MCF 10A (cell line): ENCODE results near the gene PAPPA2. TPM values are rescaled to one million over a fixed set of nuclear protein-coding genes. Genes with fewer than 3 reads are reported as not detected.

Source experiments
- BruUV-seq: library from RNA; stranded (reverse); fragments of 400-500 nt; replicated peaks from 2 replicates; lab custom pipeline; 2021; lab: Mats Ljungman, UMichigan
- CTCF ChIA-PET: fragments of 300-600 bp; sonication (Branson Sonifier 250); formaldehyde crosslinking; extraction: SDS; loops from one replicate; lab custom pipeline; 2021; ENCODE audit warnings: antibody characterized with exemption, inconsistent platforms; lab: Yijun Ruan, JAX
- POLR2A ChIA-PET: fragments of 300-600, 350-650 bp; sonication (Branson Sonifier 250); formaldehyde crosslinking; extraction: SDS; loops from one replicate; lab custom pipeline; 2020; ENCODE audit warnings: antibody characterized with exemption, inconsistent platforms; lab: Yijun Ruan, JAX
- DNase-seq: peaks from one replicate; pipeline ENCODE4 v3.0.0-alpha.2; 2018; ENCODE audit not compliant: unreplicated experiment
- H3K27ac Mint-ChIP-seq: one replicate; pipeline ENCODE4 v1.8.0; 2022; ENCODE audit warnings: mild to moderate bottlenecking, low read depth, mixed read lengths; ENCODE audit not compliant: unreplicated experiment
- H3K27me3 Mint-ChIP-seq: one replicate; pipeline ENCODE4 v1.8.0; 2022; ENCODE audit warnings: mixed read lengths; ENCODE audit not compliant: insufficient read depth, unreplicated experiment
- H3K36me3 Mint-ChIP-seq: one replicate; pipeline ENCODE4 v1.8.0; 2022; ENCODE audit warnings: mild to moderate bottlenecking, moderate library complexity, mixed read lengths; ENCODE audit not compliant: insufficient read depth, unreplicated experiment
- H3K4me1 Mint-ChIP-seq: one replicate; pipeline ENCODE4 v1.8.0; 2022; ENCODE audit warnings: mixed read lengths; ENCODE audit not compliant: insufficient read depth, unreplicated experiment
- H3K4me3 Mint-ChIP-seq: one replicate; pipeline ENCODE4 v1.8.0; 2022; ENCODE audit warnings: mild to moderate bottlenecking, moderate library complexity, mixed read lengths; ENCODE audit not compliant: unreplicated experiment
- H3K9me3 Mint-ChIP-seq: one replicate; pipeline ENCODE4 v1.8.0; 2022; ENCODE audit warnings: mixed read lengths; ENCODE audit not compliant: unreplicated experiment
- intact Hi-C: fragments of 100-400 bp; cut with micrococcal nuclease; formaldehyde crosslinking; loops from 2 replicates; pipeline ENCODE4 v1.14.1; 2022
- total RNA-seq: library from RNA; stranded (reverse); gene quantifications from 2 replicates; pipeline ENCODE4 v1.2.3, GENCODE V29; 2022
- TF ChIP-seq, protein P1 (sequence below): fragments of 200-600 bp; IDR thresholded peaks from one replicate; pipeline ENCODE4 v1.8.0; 2022; ENCODE audit warnings: antibody characterized with exemption, mild to moderate bottlenecking; ENCODE audit not compliant: unreplicated experiment

Gene PAPPA2
- total RNA-seq, 1 experiment from 2014 or later: 11.5 TPM

DNA sequence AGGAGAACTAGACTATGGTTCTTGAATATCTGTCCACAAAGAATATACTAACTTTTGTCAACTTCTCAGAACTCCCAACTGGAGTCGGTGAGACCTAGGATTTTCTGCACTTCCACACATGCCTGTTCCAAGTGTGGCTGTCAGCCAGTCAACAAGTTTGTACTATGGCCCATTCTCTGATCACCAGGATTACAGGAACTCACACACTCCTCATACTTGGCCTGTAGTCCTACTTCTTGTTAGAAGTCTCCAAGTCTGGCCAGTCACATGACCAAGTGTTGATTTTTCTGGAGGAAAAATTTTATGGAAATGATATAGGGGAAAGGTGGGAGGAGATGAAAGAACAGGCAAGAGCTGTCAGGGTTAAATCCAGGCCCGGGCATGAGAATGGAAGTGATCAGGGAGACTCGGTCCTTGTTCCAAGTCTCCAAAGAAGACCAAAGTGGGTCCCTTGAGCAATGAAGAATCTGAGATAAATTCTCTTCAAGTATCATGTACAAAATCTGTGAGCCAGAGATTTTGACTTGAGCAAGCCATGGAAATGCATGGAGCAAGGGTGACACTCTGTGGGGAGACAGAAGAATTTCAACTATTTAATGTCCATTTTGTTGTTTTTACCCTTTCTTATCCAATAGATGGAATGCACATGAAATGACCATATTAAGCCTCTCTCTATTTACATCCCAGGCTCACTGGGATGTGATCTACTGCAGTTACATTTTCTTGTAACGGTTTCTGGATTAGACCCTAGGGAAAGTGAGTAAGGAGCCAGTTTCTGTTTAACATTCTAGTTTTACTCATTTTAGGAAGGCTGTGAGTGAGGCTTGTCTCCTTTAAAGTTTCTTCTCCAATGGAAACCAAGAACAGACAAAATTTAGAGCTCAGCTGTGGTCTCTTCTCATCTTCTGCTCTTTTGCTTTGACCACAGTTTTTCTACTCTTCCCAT is 380.6 kb downstream of the PAPPA2 start:
- Mint-ChIP-seq H3K9me3 (no peaks in the 10 kb centered on the region), H3K27ac (no peak overlapping the region), H3K4me1 (no peaks in the 10 kb centered on the region), H3K4me3 (no peak overlapping the region), H3K36me3 (no peaks in the 10 kb centered on the region), H3K27me3 (no peaks in the 10 kb centered on the region)
- ChIA-PET POLR2A (interaction anchor here (1.2 kb wide), 1 partner anchor 636 kb away, joined by 4 read pairs; no protein-coding TSS in a partner anchor), CTCF (interaction anchor here (0.6 to 12.5 kb wide), 49 partner anchors 9 to 1693 kb away, joined by 3 to 140 read pairs (median 3); no protein-coding TSS in a partner anchor)
- intact Hi-C loops: loop anchor here (1.0 to 10.0 kb wide), 6 partner anchors 38 to 1691 kb away; no protein-coding TSS in a partner anchor
- BruUV-seq: TSS peak; percentile 18
- peak; percentile 53 for DNase-seq
- TF ChIP-seq, protein P1, sequence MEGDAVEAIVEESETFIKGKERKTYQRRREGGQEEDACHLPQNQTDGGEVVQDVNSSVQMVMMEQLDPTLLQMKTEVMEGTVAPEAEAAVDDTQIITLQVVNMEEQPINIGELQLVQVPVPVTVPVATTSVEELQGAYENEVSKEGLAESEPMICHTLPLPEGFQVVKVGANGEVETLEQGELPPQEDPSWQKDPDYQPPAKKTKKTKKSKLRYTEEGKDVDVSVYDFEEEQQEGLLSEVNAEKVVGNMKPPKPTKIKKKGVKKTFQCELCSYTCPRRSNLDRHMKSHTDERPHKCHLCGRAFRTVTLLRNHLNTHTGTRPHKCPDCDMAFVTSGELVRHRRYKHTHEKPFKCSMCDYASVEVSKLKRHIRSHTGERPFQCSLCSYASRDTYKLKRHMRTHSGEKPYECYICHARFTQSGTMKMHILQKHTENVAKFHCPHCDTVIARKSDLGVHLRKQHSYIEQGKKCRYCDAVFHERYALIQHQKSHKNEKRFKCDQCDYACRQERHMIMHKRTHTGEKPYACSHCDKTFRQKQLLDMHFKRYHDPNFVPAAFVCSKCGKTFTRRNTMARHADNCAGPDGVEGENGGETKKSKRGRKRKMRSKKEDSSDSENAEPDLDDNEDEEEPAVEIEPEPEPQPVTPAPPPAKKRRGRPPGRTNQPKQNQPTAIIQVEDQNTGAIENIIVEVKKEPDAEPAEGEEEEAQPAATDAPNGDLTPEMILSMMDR: peak; percentile 84

DNA sequence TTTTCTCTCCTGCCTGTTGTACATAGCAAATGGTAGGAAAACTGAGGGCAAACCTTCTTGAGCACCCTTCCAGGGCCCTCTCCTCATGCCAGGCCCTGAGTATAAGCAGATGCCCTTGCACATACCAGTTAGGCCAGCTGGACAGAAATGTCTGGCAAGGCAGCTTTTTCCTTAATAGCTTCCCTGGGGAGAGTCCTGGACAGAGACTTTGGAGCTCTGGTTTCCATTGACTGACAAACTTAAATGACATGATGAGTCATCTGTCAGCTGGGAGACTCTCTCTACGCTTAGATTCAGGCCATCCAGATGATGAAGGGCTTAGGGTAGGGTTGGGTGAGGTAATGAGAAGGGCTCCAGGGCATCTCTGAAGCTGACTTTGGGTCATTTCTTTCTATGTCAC is 384.1 kb downstream of the PAPPA2 start:
- DNase-seq: peak; percentile 27
- TF ChIP-seq, protein P1: no peak
- Mint-ChIP-seq H3K4me3 (no peak overlapping the region), H3K27me3 (no peaks in the 10 kb centered on the region), H3K36me3 (no peaks in the 10 kb centered on the region), H3K27ac (no peak overlapping the region), H3K4me1 (no peaks in the 10 kb centered on the region), H3K9me3 (no peaks in the 10 kb centered on the region)
- intact Hi-C loops: loop anchor here (10.0 kb wide), 1 partner anchor 1472 kb away; no protein-coding TSS in a partner anchor
- no TSS peak for BruUV-seq
- POLR2A ChIA-PET: interaction anchor here (0.5 to 0.6 kb wide), 2 partner anchors 90 to 472 kb away, joined by 3 read pairs; no protein-coding TSS in a partner anchor
- CTCF ChIA-PET: interaction anchor here (0.5 to 12.5 kb wide), 13 partner anchors 33 to 1848 kb away, joined by 3 to 140 read pairs (median 3); no protein-coding TSS in a partner anchor

DNA sequence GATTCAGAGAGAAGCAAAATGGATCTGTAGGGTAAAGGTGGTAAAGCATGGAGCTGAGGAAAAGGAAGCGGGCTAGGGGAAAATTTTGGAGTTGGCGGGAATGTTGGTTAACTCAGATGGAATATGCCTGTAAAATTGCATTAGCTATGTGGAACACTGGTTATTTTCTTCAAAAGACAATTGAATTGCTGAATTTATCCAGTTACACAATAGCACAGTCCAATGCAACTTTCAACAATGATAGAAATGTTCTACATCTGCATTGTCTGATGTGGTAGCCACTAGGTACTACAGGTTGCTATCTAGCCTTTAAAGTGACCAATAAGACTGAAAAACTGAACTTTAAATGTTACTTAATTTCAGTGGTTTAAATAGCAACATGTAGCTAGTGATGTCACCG is 386.3 kb downstream of the PAPPA2 start:
- TF ChIP-seq, protein P1: no peak
- ChIA-PET CTCF (interaction anchor here (1.0 to 12.5 kb wide), 6 partner anchors 31 to 1097 kb away, joined by 3 to 140 read pairs (median 7); no protein-coding TSS in a partner anchor), POLR2A (interaction anchor here (0.7 kb wide), 1 partner anchor 62 kb away, joined by 3 read pairs; no protein-coding TSS in a partner anchor)
- no peak overlapping the region for H3K27ac Mint-ChIP-seq
- H3K4me3 Mint-ChIP-seq: no peak overlapping the region
- no peaks in the 10 kb centered on the region for H3K4me1 Mint-ChIP-seq
- no TSS peak for BruUV-seq
- no peaks in the 10 kb centered on the region for H3K36me3 Mint-ChIP-seq
- no peaks in the 10 kb centered on the region for H3K9me3 Mint-ChIP-seq
- intact Hi-C loops: loop anchor here (10.0 kb wide), 1 partner anchor 1474 kb away; no protein-coding TSS in a partner anchor
- no peaks in the 10 kb centered on the region for H3K27me3 Mint-ChIP-seq
- DNase-seq: no peak

DNA sequence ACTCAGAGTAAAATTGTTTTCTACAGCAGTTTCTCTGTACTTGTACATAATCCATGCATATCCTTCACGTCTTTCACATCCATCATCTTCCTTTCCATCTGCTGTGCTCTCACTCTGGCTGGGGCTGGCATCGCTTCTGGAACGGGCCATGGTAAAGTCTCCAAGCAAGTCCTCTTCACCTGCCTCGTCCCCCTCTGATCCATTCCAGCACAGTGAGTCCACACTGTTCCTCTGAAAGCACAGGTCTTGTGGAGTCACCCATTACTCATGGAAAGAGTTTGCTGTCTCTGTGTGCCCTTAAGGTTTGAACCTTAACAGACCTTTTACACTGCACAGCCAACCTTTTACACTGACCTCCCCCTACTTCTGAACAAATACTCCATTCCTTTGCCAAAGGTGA is 387.9 kb downstream of the PAPPA2 start:
- no peak overlapping the region for H3K27ac Mint-ChIP-seq
- TF ChIP-seq, protein P1: no peak
- no peak overlapping the region for H3K4me3 Mint-ChIP-seq
- no peaks in the 10 kb centered on the region for H3K4me1 Mint-ChIP-seq
- ChIA-PET POLR2A (interaction anchor here (0.7 kb wide), 1 partner anchor 138 kb away, joined by 3 read pairs; no protein-coding TSS in a partner anchor), CTCF (interaction anchor here (2.2 to 12.5 kb wide), 3 partner anchors 29 to 475 kb away, joined by 11 to 140 read pairs (median 13); no protein-coding TSS in a partner anchor)
- no peak for DNase-seq
- H3K9me3 Mint-ChIP-seq: no peaks in the 10 kb centered on the region
- BruUV-seq: no TSS peak
- no peaks in the 10 kb centered on the region for H3K36me3 Mint-ChIP-seq
- no peaks in the 10 kb centered on the region for H3K27me3 Mint-ChIP-seq
- intact Hi-C loops: no loop called here
